KMS-11 (cell line): ENCODE data around the gene CRELD2.
A peak's percentile ranks its signal among the peaks of the same experiment; 100 is the strongest.

Experiments
- H2AFZ ChIP-seq: fragments of 200-600 bp; sonication (generic); 2 replicates; pipeline ENCODE4 v1.6.1; 2016; ENCODE audit warnings: antibody characterized with exemption, mixed run types, low read depth
- H3K27ac ChIP-seq: fragments of 200-600 bp; sonication (generic); 2 replicates; pipeline ENCODE4 v1.6.1; 2016; ENCODE audit warnings: mild to moderate bottlenecking, mixed run types
- H3K27me3 ChIP-seq: fragments of 200-600 bp; sonication (generic); 2 replicates; pipeline ENCODE4 v1.6.1; 2017; ENCODE audit warnings: mild to moderate bottlenecking, low read depth, mixed run types, moderate library complexity; ENCODE audit not compliant: insufficient read depth
- H3K36me3 ChIP-seq: fragments of 200-600 bp; sonication (generic); 2 replicates; pipeline ENCODE4 v1.6.1; 2017; ENCODE audit warnings: mild to moderate bottlenecking, mixed run types; ENCODE audit not compliant: insufficient read depth
- H3K4me1 ChIP-seq: fragments of 200-600 bp; sonication (generic); 2 replicates; pipeline ENCODE4 v1.6.1; 2016; ENCODE audit warnings: mild to moderate bottlenecking, low read depth, mixed run types; ENCODE audit not compliant: poor library complexity, severe bottlenecking
- H3K4me2 ChIP-seq: fragments of 200-600 bp; sonication (generic); 2 replicates; pipeline ENCODE4 v1.7.0; 2016; ENCODE audit warnings: mild to moderate bottlenecking, mixed run types
- H3K4me3 ChIP-seq: fragments of 200-600 bp; sonication (generic); IDR thresholded peaks from 2 replicates; pipeline ENCODE4 v1.6.1; 2017; ENCODE audit warnings: low read depth, low read length, mixed read lengths; ENCODE audit not compliant: insufficient read depth
- H3K79me2 ChIP-seq: fragments of 200-600 bp; sonication (generic); 2 replicates; pipeline ENCODE4 v1.6.1; 2016; ENCODE audit warnings: low read depth, mixed run types; ENCODE audit not compliant: insufficient read depth
- H3K9ac ChIP-seq: fragments of 200-600 bp; sonication (generic); 2 replicates; pipeline ENCODE4 v1.6.1; 2016; ENCODE audit warnings: mild to moderate bottlenecking, mixed run types
- H4K20me1 ChIP-seq: fragments of 200-600 bp; sonication (generic); 2 replicates; pipeline ENCODE4 v1.6.1; 2016; ENCODE audit warnings: mild to moderate bottlenecking, mixed run types; ENCODE audit not compliant: insufficient read depth
- TF ChIP-seq, protein P1 (sequence below): fragments of 200-600 bp; sonication (generic); conservative IDR thresholded peaks from 2 replicates; pipeline ENCODE4 v1.6.1; 2017; ENCODE audit warnings: low read depth, mild to moderate bottlenecking, antibody characterized with exemption, low read length, moderate library complexity, mixed read lengths

CRELD2 gene

DNA sequence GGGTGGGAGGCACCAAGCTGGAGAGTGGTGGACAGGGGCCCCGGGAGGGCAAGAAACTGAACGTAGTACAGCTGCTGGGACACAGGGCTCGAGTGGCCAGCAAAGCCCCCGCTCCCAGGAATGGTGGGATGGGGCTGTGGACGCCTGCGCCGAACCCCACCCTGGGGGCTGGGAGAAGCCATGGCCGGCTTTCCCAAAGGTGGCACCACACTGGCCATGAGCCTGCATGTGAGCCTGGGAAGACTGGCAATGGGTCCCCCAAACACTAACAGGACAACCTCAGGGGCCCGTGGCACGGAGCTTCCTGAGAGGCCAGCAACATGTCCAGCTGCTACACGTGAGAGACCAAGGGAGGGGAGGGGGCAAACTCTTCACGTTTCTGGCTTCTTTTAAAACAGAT is 4.2 kb upstream of the CRELD2 start:
- H3K4me1 ChIP-seq = peaks cover under 1% of the 10 kb centered on the region
- no peak overlapping the region for H3K4me3 ChIP-seq
- no peaks in the 10 kb centered on the region for H3K36me3 ChIP-seq
- H2AFZ ChIP-seq = no peak overlapping the region
- no peak overlapping the region for H3K4me2 ChIP-seq
- TF ChIP-seq, protein P1, sequence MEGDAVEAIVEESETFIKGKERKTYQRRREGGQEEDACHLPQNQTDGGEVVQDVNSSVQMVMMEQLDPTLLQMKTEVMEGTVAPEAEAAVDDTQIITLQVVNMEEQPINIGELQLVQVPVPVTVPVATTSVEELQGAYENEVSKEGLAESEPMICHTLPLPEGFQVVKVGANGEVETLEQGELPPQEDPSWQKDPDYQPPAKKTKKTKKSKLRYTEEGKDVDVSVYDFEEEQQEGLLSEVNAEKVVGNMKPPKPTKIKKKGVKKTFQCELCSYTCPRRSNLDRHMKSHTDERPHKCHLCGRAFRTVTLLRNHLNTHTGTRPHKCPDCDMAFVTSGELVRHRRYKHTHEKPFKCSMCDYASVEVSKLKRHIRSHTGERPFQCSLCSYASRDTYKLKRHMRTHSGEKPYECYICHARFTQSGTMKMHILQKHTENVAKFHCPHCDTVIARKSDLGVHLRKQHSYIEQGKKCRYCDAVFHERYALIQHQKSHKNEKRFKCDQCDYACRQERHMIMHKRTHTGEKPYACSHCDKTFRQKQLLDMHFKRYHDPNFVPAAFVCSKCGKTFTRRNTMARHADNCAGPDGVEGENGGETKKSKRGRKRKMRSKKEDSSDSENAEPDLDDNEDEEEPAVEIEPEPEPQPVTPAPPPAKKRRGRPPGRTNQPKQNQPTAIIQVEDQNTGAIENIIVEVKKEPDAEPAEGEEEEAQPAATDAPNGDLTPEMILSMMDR = no peak
- no peaks in the 10 kb centered on the region for H3K27me3 ChIP-seq
- H3K79me2 ChIP-seq = no peaks in the 10 kb centered on the region
- no peaks in the 10 kb centered on the region for H4K20me1 ChIP-seq
- no peak overlapping the region for H3K9ac ChIP-seq
- no peak overlapping the region for H3K27ac ChIP-seq

DNA sequence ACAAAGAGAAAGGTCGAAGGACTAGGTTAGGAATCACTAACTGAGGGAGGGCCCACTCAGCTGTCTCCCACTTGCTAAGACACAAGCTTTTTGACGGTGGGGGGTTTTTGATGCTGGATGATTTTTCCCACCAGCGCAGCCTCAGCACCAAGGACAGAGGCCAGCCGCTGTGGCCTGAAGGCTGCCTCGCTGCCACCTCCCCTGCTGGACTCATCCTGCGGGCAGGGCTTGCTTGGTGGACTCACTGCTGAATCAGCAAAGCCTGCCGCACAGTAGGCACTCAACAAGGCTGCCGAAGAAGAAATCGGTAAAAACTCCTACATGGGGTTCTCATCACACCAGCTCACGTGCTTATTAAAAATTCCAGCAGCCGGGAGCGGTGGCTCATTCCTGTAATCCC is 2.8 kb upstream of the CRELD2 start:
- no peaks in the 10 kb centered on the region for H3K36me3 ChIP-seq

DNA sequence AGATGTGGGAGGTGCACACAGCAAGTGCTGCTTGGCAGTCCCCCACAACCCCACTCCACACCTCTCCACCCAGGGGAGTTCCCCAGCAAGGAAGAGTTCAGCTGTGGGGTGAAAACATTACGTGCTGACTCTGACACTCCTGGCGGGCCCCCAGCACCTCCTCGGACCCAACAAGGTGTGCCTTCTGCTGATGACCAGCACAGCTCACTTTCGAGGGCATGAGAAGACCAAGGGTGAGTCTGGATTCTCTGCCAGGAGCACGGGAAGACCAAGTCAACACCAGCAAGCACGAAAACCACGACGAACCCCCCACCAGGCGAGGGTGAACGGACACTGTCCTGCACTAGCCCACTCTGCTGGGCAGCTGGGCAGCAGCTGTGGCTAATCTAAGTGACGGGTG is 1.6 kb upstream of the CRELD2 start:
- H3K27ac ChIP-seq = no peak overlapping the region
- H3K4me1 ChIP-seq = peaks cover 5% of the 10 kb centered on the region
- no peak overlapping the region for H3K4me3 ChIP-seq
- no peaks in the 10 kb centered on the region for H3K27me3 ChIP-seq
- no peak overlapping the region for H2AFZ ChIP-seq
- no peaks in the 10 kb centered on the region for H3K36me3 ChIP-seq
- H3K9ac ChIP-seq = no peak overlapping the region
- no peaks in the 10 kb centered on the region for H3K79me2 ChIP-seq
- TF ChIP-seq, protein P1 = no peak
- H4K20me1 ChIP-seq = no peaks in the 10 kb centered on the region
- no peak overlapping the region for H3K4me2 ChIP-seq

More for the DNA sequence above, 2.8 kb upstream of the CRELD2 start:
- H3K9ac ChIP-seq = no peak overlapping the region
- H2AFZ ChIP-seq = no peak overlapping the region
- no peaks in the 10 kb centered on the region for H3K27me3 ChIP-seq
- H3K4me3 ChIP-seq = no peak overlapping the region
- H3K27ac ChIP-seq = no peak overlapping the region
- H3K4me2 ChIP-seq = no peak overlapping the region
- H3K79me2 ChIP-seq = no peaks in the 10 kb centered on the region
- peaks cover 5% of the 10 kb centered on the region for H3K4me1 ChIP-seq
- no peaks in the 10 kb centered on the region for H4K20me1 ChIP-seq
- TF ChIP-seq, protein P1 = no peak

DNA sequence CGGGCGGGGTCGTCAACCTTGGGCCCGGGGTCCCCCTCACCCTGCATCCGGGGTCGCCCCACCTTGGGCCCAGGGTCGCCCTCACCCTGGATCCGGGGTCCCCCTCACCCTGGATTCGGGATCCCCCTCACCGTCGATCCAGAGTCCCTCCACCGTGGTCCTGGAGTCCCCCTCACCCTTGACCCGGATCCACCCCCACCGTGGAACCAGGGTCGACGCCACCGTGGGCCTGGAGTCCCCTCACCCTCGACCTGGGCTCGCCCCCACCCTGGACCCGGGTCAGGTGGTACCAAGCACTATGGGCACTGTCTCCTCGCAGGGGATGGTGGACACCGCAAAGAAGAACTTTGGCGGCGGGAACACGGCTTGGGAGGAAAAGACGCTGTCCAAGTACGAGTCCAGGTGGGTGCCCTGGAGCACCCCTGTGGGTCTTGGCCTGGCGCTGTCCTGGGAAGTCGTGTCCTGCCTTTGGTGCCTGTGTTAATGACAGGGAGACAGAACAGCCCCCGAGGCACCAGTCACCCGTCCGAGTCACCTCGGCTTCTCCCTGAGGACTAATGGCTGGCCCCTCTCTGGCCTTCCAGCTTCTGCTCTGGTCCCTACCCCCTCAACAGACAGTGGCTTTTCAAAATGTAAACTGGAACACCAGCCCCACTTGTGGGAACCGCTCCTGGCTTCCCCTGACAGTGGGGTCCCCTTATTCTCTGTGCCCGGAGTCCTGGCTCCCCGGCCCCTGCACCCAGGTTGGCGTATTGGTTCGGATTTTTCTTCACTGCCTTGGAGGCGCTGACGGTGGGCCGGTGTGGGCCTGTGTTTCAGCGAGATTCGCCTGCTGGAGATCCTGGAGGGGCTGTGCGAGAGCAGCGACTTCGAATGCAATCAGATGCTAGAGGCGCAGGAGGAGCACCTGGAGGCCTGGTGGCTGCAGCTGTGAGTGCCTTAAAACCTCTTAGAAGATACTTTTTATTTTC is 762 bp downstream of the CRELD2 start:
- Histone ChIP-seq H3K27me3 (no peaks in the 10 kb centered on the region), H3K9ac (peak overlapping the region; percentile 79; the same call in 1 of the 2 replicates), H3K79me2 (no peaks in the 10 kb centered on the region), H3K27ac (no peak overlapping the region), H3K4me1 (peaks cover 5% of the 10 kb centered on the region), H3K36me3 (no peaks in the 10 kb centered on the region), H4K20me1 (no peaks in the 10 kb centered on the region), H2AFZ (no peak overlapping the region), H3K4me2 (peak overlapping the region; percentile 51; the same call in 1 of the 2 replicates), H3K4me3 (no peak overlapping the region)
- TF ChIP-seq, protein P1 = no peak
